Measurements from ENCODE around the gene MARCHF3. TPM values are rescaled to one million over a fixed set of nuclear protein-coding genes. Genes with fewer than 3 reads are reported as not detected.

Gene MARCHF3
- total and polyA plus RNA-seq, 12 donors: 4.8 to 76.2 (median 45.9) TPM

- H3K27ac ChIP-seq: no peak overlapping the region
- TF ChIP-seq CTCF (IDR thresholded peaks at IDR 0.05): no peak
- DNase-seq (no peak), ATAC-seq (no peak)
- no peaks in the 10 kb centered on the region for H3K36me3 ChIP-seq
- H3K4me1 ChIP-seq: peaks cover 0 to 6% (median 0%) of the 10 kb centered on the region in 9 donors
- H3K9me3 ChIP-seq: no peaks in the 10 kb centered on the region
- H3K27me3 ChIP-seq: no peaks in the 10 kb centered on the region
- no peak overlapping the region for H3K4me3 ChIP-seq
- WGBS, 2 donors: 97 to 99% methylated on average over 3 of the region's 3 CpGs
- intact Hi-C loops (cut with DNase I): no loop called here
These were observed 75.4 kb downstream of the MARCHF3 start for GRCh38 chr5:126954981-126955380.

GRCh38 chr5:126953640-126954039 is 76.7 kb downstream of the MARCHF3 start:
- ATAC-seq (no peak), DNase-seq (no peak)
- no peak for TF ChIP-seq CTCF (IDR thresholded peaks at IDR 0.05)
- Histone ChIP-seq H3K27me3 (no peaks in the 10 kb centered on the region), H3K4me1 (peaks cover 0 to 17% (median 11%) of the 10 kb centered on the region in 9 donors), H3K4me3 (no peak overlapping the region), H3K36me3 (no peaks in the 10 kb centered on the region), H3K27ac (no peak overlapping the region), H3K9me3 (no peaks in the 10 kb centered on the region)
- WGBS, 2 donors: 79 to 90% methylated on average over 2 of the region's 2 CpGs
- intact Hi-C loops (cut with DNase I): no loop called here

- peak in 1 of 8 donors; percentile 19 for ATAC-seq
- Histone ChIP-seq H3K4me1 (peaks cover 0 to 34% (median 20%) of the 10 kb centered on the region in 9 donors), H3K27ac (peak overlapping the region in 3 of 10 donors; percentile 9 to 23 (median 15)), H3K36me3 (no peaks in the 10 kb centered on the region), H3K27me3 (no peaks in the 10 kb centered on the region), H3K4me3 (no peak overlapping the region), H3K9me3 (no peaks in the 10 kb centered on the region)
- intact Hi-C loops (cut with DNase I): no loop called here
- 45 to 57% methylated on average over 2 of the region's 2 CpGs for WGBS, 2 donors
- no peak for TF ChIP-seq CTCF (IDR thresholded peaks at IDR 0.05)
- no peak for DNase-seq
These were observed 80.9 kb downstream of the MARCHF3 start for GRCh38 chr5:126949475-126949874.

- Histone ChIP-seq H3K27me3 (no peaks in the 10 kb centered on the region), H3K36me3 (no peaks in the 10 kb centered on the region), H3K9me3 (no peaks in the 10 kb centered on the region), H3K27ac (peak overlapping the region in 4 of 10 donors; percentile 15 to 23 (median 20)), H3K4me1 (peaks cover 0 to 40% (median 20%) of the 10 kb centered on the region in 9 donors), H3K4me3 (no peak overlapping the region)
- 83 to 89% methylated on average over 6 of the region's 6 CpGs for WGBS, 2 donors
- intact Hi-C loops (cut with DNase I): no loop called here
- DNase-seq (no peak), ATAC-seq (peak in 3 of 8 donors; percentile 8 to 33 (median 28))
- no peak for TF ChIP-seq CTCF (IDR thresholded peaks at IDR 0.05)
These were observed 81.9 kb downstream of the MARCHF3 start for GRCh38 chr5:126948453-126948852.
